Caco-2 (cell line): ENCODE data around the gene TMX2. TPM values are rescaled to one million over a fixed set of nuclear protein-coding genes. Genes with fewer than 3 reads are reported as not detected.

Source experiments
- BruUV-seq: library from RNA; stranded (reverse); fragments of 400-500 nt; replicated peaks from 2 replicates; lab custom pipeline; 2021; lab: Mats Ljungman, UMichigan
- CTCF ChIA-PET: fragments of 300-600 bp; sonication (Branson Sonifier 250); formaldehyde crosslinking; loops from one replicate; lab custom pipeline; 2022; ENCODE audit warnings: antibody characterized with exemption; lab: Charles Lee
- POLR2A ChIA-PET: fragments of 300-600 bp; sonication (Branson Sonifier 250); formaldehyde crosslinking; loops from one replicate; lab custom pipeline; 2022; ENCODE audit warnings: antibody characterized with exemption; lab: Charles Lee
- DNase-seq, 2 experiments: peaks; one replicate each; pipeline versions ENCODE4 v3.0.0 to v3.0.0-alpha.2; 2020 to 2022
- H3K27me3 ChIP-seq: replicated peaks from 2 replicates; pipeline ENCODE4 v1.6.0; 2011; ENCODE audit warnings: low read length; ENCODE audit not compliant: control insufficient read depth, insufficient read depth
- H3K36me3 ChIP-seq: 2 replicates; pipeline ENCODE4 v1.5.1; 2011; ENCODE audit warnings: low read length; ENCODE audit not compliant: control insufficient read depth, insufficient read depth
- H3K4me1 ChIP-seq: fragments of 250-450 bp; sonication (Bioruptor Pico); 2 replicates; pipeline ENCODE4 v1.5.1; 2020; ENCODE audit warnings: mild to moderate bottlenecking
- H3K4me3 ChIP-seq: 2 replicates; pipeline ENCODE4 v1.5.1; 2011; ENCODE audit warnings: low read depth, mild to moderate bottlenecking, control low read depth, low read length
- H3K9me3 ChIP-seq: fragments of 250-450 bp; sonication (Bioruptor Pico); 2 replicates; pipeline ENCODE4 v1.5.1; 2020; ENCODE audit warnings: mild to moderate bottlenecking, moderate library complexity
- H3K27ac Mint-ChIP-seq: one replicate; pipeline ENCODE4 v1.8.0; 2022; ENCODE audit warnings: mixed read lengths; ENCODE audit not compliant: unreplicated experiment
- H3K27me3 Mint-ChIP-seq: one replicate; pipeline ENCODE4 v1.8.0; 2022; ENCODE audit warnings: mixed read lengths; ENCODE audit not compliant: insufficient read depth, unreplicated experiment
- H3K36me3 Mint-ChIP-seq: one replicate; pipeline ENCODE4 v1.8.0; 2022; ENCODE audit warnings: mild to moderate bottlenecking, mixed read lengths; ENCODE audit not compliant: insufficient read depth, unreplicated experiment
- H3K4me1 Mint-ChIP-seq: one replicate; pipeline ENCODE4 v1.8.0; 2022; ENCODE audit warnings: low read depth, mixed read lengths; ENCODE audit not compliant: unreplicated experiment
- H3K4me3 Mint-ChIP-seq: one replicate; pipeline ENCODE4 v1.8.0; 2022; ENCODE audit warnings: mild to moderate bottlenecking, moderate library complexity, mixed read lengths; ENCODE audit not compliant: unreplicated experiment
- H3K9me3 Mint-ChIP-seq: one replicate; pipeline ENCODE4 v1.8.0; 2022; ENCODE audit warnings: mixed read lengths; ENCODE audit not compliant: unreplicated experiment
- intact Hi-C: fragments of 100-400 bp; cut with micrococcal nuclease; formaldehyde crosslinking; loops from one replicate; pipeline ENCODE4 v1.10.0; 2022; ENCODE audit not compliant: unreplicated experiment
- total RNA-seq: library from RNA; stranded (reverse); gene quantifications from 2 replicates; pipeline ENCODE4 v1.2.3, GENCODE V29; 2022
- TF ChIP-seq, protein P1 (sequence below), 2 experiments: fragments of 200-600 bp in 1 of 2; IDR thresholded peaks; 1 replicate in 1 of 2; 2 replicates in 1 of 2; pipeline versions ENCODE4 v1.5.1 to v1.8.0; 2011 to 2022; ENCODE audit warnings: antibody characterized with exemption in 1 of 2, control low read depth in 1 of 2, inconsistent platforms in 1 of 2, low read depth in 1 of 2, low read length in 1 of 2, mild to moderate bottlenecking in 1 of 2, moderate library complexity in 1 of 2; ENCODE audit not compliant: insufficient read depth in 1 of 2, severe bottlenecking in 1 of 2, unreplicated experiment in 1 of 2

TMX2 gene
- total RNA-seq, 1 experiment from 2014 or later, result 150 TPM

- Mint-ChIP-seq H3K4me3 (no peak overlapping the region), H3K27me3 (no peaks in the 10 kb centered on the region), H3K27ac (no peak overlapping the region), H3K9me3 (no peaks in the 10 kb centered on the region), H3K4me1 (peaks cover 7% of the 10 kb centered on the region), H3K36me3 (peaks cover 50% of the 10 kb centered on the region)
- Histone ChIP-seq H3K27me3 (no peaks in the 10 kb centered on the region), H3K4me1 (peaks cover 10% of the 10 kb centered on the region), H3K4me3 (no peak overlapping the region), H3K36me3 (peaks cover 4% of the 10 kb centered on the region; the same call in 1 of the 2 replicates), H3K9me3 (no peaks in the 10 kb centered on the region)
- DNase-seq, result no peak
- POLR2A ChIA-PET, result interaction anchor here (0.6 kb wide), 1 partner anchor 105 kb away, joined by 3 read pairs; no protein-coding TSS in a partner anchor
- TF ChIP-seq, protein P1, sequence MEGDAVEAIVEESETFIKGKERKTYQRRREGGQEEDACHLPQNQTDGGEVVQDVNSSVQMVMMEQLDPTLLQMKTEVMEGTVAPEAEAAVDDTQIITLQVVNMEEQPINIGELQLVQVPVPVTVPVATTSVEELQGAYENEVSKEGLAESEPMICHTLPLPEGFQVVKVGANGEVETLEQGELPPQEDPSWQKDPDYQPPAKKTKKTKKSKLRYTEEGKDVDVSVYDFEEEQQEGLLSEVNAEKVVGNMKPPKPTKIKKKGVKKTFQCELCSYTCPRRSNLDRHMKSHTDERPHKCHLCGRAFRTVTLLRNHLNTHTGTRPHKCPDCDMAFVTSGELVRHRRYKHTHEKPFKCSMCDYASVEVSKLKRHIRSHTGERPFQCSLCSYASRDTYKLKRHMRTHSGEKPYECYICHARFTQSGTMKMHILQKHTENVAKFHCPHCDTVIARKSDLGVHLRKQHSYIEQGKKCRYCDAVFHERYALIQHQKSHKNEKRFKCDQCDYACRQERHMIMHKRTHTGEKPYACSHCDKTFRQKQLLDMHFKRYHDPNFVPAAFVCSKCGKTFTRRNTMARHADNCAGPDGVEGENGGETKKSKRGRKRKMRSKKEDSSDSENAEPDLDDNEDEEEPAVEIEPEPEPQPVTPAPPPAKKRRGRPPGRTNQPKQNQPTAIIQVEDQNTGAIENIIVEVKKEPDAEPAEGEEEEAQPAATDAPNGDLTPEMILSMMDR (IDR thresholded peaks at IDR 0.05; ENCODE audit: insufficient read depth in 1 of 2, low read depth in 1 of 2, low read length in 1 of 2, severe bottlenecking in 1 of 2, unreplicated experiment in 1 of 2), result no peak
- CTCF ChIA-PET, result no interaction called here
- no TSS peak for BruUV-seq
- intact Hi-C loops, result no loop called here
Measured at GRCh38 chr11:57746920-57747319, 34.5 kb downstream of the TMX2 start.

- intact Hi-C loops, result loop anchor here (1.0 to 5.0 kb wide), 2 partner anchors 49 to 761 kb away; no protein-coding TSS in a partner anchor
- H3K27me3 ChIP-seq, result no peaks in the 10 kb centered on the region
- Mint-ChIP-seq H3K27me3 (no peaks in the 10 kb centered on the region), H3K4me3 (no peak overlapping the region), H3K4me1 (peaks cover 17% of the 10 kb centered on the region), H3K27ac (no peak overlapping the region), H3K36me3 (peaks cover 14% of the 10 kb centered on the region), H3K9me3 (no peaks in the 10 kb centered on the region)
- TF ChIP-seq, protein P1 (IDR thresholded peaks at IDR 0.05; ENCODE audit: insufficient read depth in 1 of 2, low read depth in 1 of 2, low read length in 1 of 2, severe bottlenecking in 1 of 2, unreplicated experiment in 1 of 2), result no peak
- H3K36me3 ChIP-seq, result no peaks in the 10 kb centered on the region; the same call in 1 of the 2 replicates
- no peak overlapping the region for H3K4me3 ChIP-seq
- BruUV-seq, result no TSS peak
- ChIA-PET POLR2A (interaction anchor here (1.0 to 1.8 kb wide), 4 partner anchors 9 to 49 kb away, joined by 3 to 9 read pairs (median 5); partner anchors contain the start of genes CTNND1 and SELENOH), CTCF (interaction anchor here (0.6 to 2.0 kb wide), 15 partner anchors 9 to 773 kb away, joined by 3 to 101 read pairs (median 4); partner anchors contain the start of genes CTNND1, MED19 and SELENOH)
- H3K4me1 ChIP-seq, result peaks cover 7% of the 10 kb centered on the region; the same call in 1 of the 2 replicates
- no peaks in the 10 kb centered on the region for H3K9me3 ChIP-seq
- DNase-seq, result no peak
Measured at GRCh38 chr11:57751176-57751575, 38.8 kb downstream of the TMX2 start.

- Mint-ChIP-seq H3K4me1 (peaks cover 19% of the 10 kb centered on the region), H3K9me3 (no peaks in the 10 kb centered on the region), H3K4me3 (no peak within 1 kb of the TSS), H3K27ac (peak within 1 kb of the TSS; percentile 12), H3K27me3 (no peaks in the 10 kb centered on the region), H3K36me3 (peaks cover 8% of the 10 kb centered on the region)
- TF ChIP-seq, protein P1 (IDR thresholded peaks at IDR 0.05; ENCODE audit: insufficient read depth in 1 of 2, low read depth in 1 of 2, low read length in 1 of 2, severe bottlenecking in 1 of 2, unreplicated experiment in 1 of 2), result peak; percentile 54 to 58
- no peak within 1 kb of the TSS for H3K4me3 ChIP-seq
- peak; percentile 66 to 67 for DNase-seq
- H3K27me3 ChIP-seq, result no peaks in the 10 kb centered on the region
- peaks cover 12% of the 10 kb centered on the region; the same call in 1 of the 2 replicates for H3K4me1 ChIP-seq
- intact Hi-C loops, result loop anchor here (1.0 to 5.0 kb wide), 2 partner anchors 49 to 761 kb away; no protein-coding TSS in a partner anchor
- POLR2A ChIA-PET, result interaction anchor here (0.5 to 1.8 kb wide), 5 partner anchors 10 to 49 kb away, joined by 3 to 9 read pairs (median 6); partner anchors contain the start of genes CTNND1 and SELENOH
- H3K36me3 ChIP-seq, result no peaks in the 10 kb centered on the region; the same call in 1 of the 2 replicates
- H3K9me3 ChIP-seq, result no peaks in the 10 kb centered on the region
- BruUV-seq, result no TSS peak
- CTCF ChIA-PET, result interaction anchor here (0.6 to 2.0 kb wide), 16 partner anchors 10 to 772 kb away, joined by 3 to 101 read pairs (median 4); partner anchors contain the start of genes CTNND1, MED19 and SELENOH
Measured at GRCh38 chr11:57751676-57752253, 39.4 kb downstream of the TMX2 start, which contains the start of gene BTBD18. BTBD18 (minus strand) TSS chr11:57751819; CDS start chr11:57751188, 631 bp downstream.
